Activated naive CD4-positive, alpha-beta T cell treated with anti-CD3 and anti-CD28 coated beads for 36 hours (primary cell): Measurements from ENCODE around the gene CES1. TPM values are rescaled to one million over a fixed set of nuclear protein-coding genes. Genes with fewer than 3 reads are reported as not detected.
"Not testable (repeated sequence)": the region's sequence is repeated elsewhere in the genome, so short reads cannot be mapped to it uniquely, and the experiment has no call there.

Experiments used
- CTCF ChIA-PET: fragments of 350-600 bp; sonication (Branson Sonifier 250); formaldehyde crosslinking; loops from one replicate; lab custom pipeline; 2021; ENCODE audit warnings: antibody characterized with exemption; lab: Charles Lee
- DNase-seq: peaks from one replicate; pipeline ENCODE4 v3.0.0-alpha.2; 2020
- H3K27ac Mint-ChIP-seq: one replicate; pipeline ENCODE4 v1.8.0; 2021; ENCODE audit warnings: mild to moderate bottlenecking, mixed read lengths
- H3K27me3 Mint-ChIP-seq: one replicate; pipeline ENCODE4 v1.8.0; 2021; ENCODE audit warnings: low read depth, mixed read lengths
- H3K36me3 Mint-ChIP-seq: one replicate; pipeline ENCODE4 v1.8.0; 2021; ENCODE audit warnings: low read depth, mixed read lengths
- H3K4me1 Mint-ChIP-seq: one replicate; pipeline ENCODE4 v1.8.0; 2021; ENCODE audit warnings: low read depth, mixed read lengths
- H3K4me3 Mint-ChIP-seq: one replicate; pipeline ENCODE4 v1.8.0; 2021; ENCODE audit warnings: mild to moderate bottlenecking, moderate library complexity, mixed read lengths
- H3K9me3 Mint-ChIP-seq: one replicate; pipeline ENCODE4 v1.8.0; 2021; ENCODE audit warnings: mixed read lengths
- intact Hi-C: fragments of 100-400 bp; cut with micrococcal nuclease; formaldehyde crosslinking; loops from one replicate; pipeline ENCODE4 v1.15.1; 2023
- total RNA-seq, 2 experiments: library from RNA; stranded (reverse); gene quantifications; one replicate each; pipeline ENCODE4 v1.2.3, GENCODE V29; 2021

The CES1 gene
- total RNA-seq, 2 experiments from 2014 or later: not detected

GRCh38 chr16:55810451-55810961, 22.4 kb downstream of the CES1 start:
- H3K36me3 Mint-ChIP-seq: no peaks in the 10 kb centered on the region
- intact Hi-C loops: no loop called here
- no peak overlapping the region for H3K27ac Mint-ChIP-seq
- CTCF ChIA-PET: no interaction called here
- H3K27me3 Mint-ChIP-seq: no peaks in the 10 kb centered on the region
- H3K9me3 Mint-ChIP-seq: no peaks in the 10 kb centered on the region
- no peak for DNase-seq
- H3K4me3 Mint-ChIP-seq: no peak overlapping the region
- no peaks in the 10 kb centered on the region for H3K4me1 Mint-ChIP-seq

GRCh38 chr16:55809851-55810250, 23.0 kb downstream of the CES1 start:
- Mint-ChIP-seq H3K36me3 (no peaks in the 10 kb centered on the region), H3K4me3 (no peak overlapping the region), H3K4me1 (no peaks in the 10 kb centered on the region), H3K27me3 (no peaks in the 10 kb centered on the region), H3K9me3 (no peaks in the 10 kb centered on the region), H3K27ac (no peak overlapping the region)
- no peak for DNase-seq
- CTCF ChIA-PET: no interaction called here
- intact Hi-C loops: no loop called here

GRCh38 chr16:55809386-55809785, 23.5 kb downstream of the CES1 start:
- DNase-seq: no peak
- H3K9me3 Mint-ChIP-seq: no peaks in the 10 kb centered on the region
- H3K4me3 Mint-ChIP-seq: no peak overlapping the region
- no peaks in the 10 kb centered on the region for H3K36me3 Mint-ChIP-seq
- CTCF ChIA-PET: interaction anchor here (0.6 kb wide), 1 partner anchor 456 kb away, joined by 3 read pairs; no protein-coding TSS in a partner anchor
- H3K27ac Mint-ChIP-seq: no peak overlapping the region
- no peaks in the 10 kb centered on the region for H3K27me3 Mint-ChIP-seq
- H3K4me1 Mint-ChIP-seq: no peaks in the 10 kb centered on the region
- intact Hi-C loops: no loop called here

- H3K4me1 Mint-ChIP-seq, H3K27me3 Mint-ChIP-seq, intact Hi-C loops, H3K27ac Mint-ChIP-seq, H3K4me3 Mint-ChIP-seq, DNase-seq, H3K36me3 Mint-ChIP-seq, H3K9me3 Mint-ChIP-seq, CTCF ChIA-PET: not testable (repeated sequence)
Observed at GRCh38 chr16:55808286-55808685, 24.6 kb downstream of the CES1 start.

GRCh38 chr16:55805104-55805503, 27.8 kb downstream of the CES1 start:
- H3K4me3 Mint-ChIP-seq, DNase-seq, intact Hi-C loops, CTCF ChIA-PET, H3K36me3 Mint-ChIP-seq, H3K9me3 Mint-ChIP-seq, H3K27me3 Mint-ChIP-seq, H3K4me1 Mint-ChIP-seq, H3K27ac Mint-ChIP-seq: not testable (repeated sequence)

GRCh38 chr16:55803681-55804080, 29.2 kb downstream of the CES1 start:
- CTCF ChIA-PET, DNase-seq, intact Hi-C loops, H3K27me3 Mint-ChIP-seq, H3K4me1 Mint-ChIP-seq, H3K9me3 Mint-ChIP-seq, H3K27ac Mint-ChIP-seq, H3K36me3 Mint-ChIP-seq, H3K4me3 Mint-ChIP-seq: not testable (repeated sequence)

GRCh38 chr16:55792934-55793374, 39.9 kb downstream of the CES1 start:
- DNase-seq, H3K9me3 Mint-ChIP-seq, H3K27ac Mint-ChIP-seq, CTCF ChIA-PET, H3K27me3 Mint-ChIP-seq, H3K4me3 Mint-ChIP-seq, H3K36me3 Mint-ChIP-seq, H3K4me1 Mint-ChIP-seq, intact Hi-C loops: not testable (repeated sequence)

GRCh38 chr16:55791512-55791911, 41.4 kb downstream of the CES1 start:
- H3K9me3 Mint-ChIP-seq, H3K36me3 Mint-ChIP-seq, H3K4me1 Mint-ChIP-seq, H3K27ac Mint-ChIP-seq, CTCF ChIA-PET, H3K27me3 Mint-ChIP-seq, H3K4me3 Mint-ChIP-seq, DNase-seq, intact Hi-C loops: not testable (repeated sequence)

GRCh38 chr16:55790240-55790639, 42.7 kb downstream of the CES1 start:
- intact Hi-C loops, H3K27ac Mint-ChIP-seq, DNase-seq, H3K9me3 Mint-ChIP-seq, H3K27me3 Mint-ChIP-seq, H3K36me3 Mint-ChIP-seq, CTCF ChIA-PET, H3K4me1 Mint-ChIP-seq, H3K4me3 Mint-ChIP-seq: not testable (repeated sequence)

- H3K36me3 Mint-ChIP-seq, H3K27me3 Mint-ChIP-seq, intact Hi-C loops, DNase-seq, H3K9me3 Mint-ChIP-seq, H3K27ac Mint-ChIP-seq, H3K4me3 Mint-ChIP-seq, H3K4me1 Mint-ChIP-seq, CTCF ChIA-PET: not testable (repeated sequence)
Observed at GRCh38 chr16:55782793-55783091, 50.2 kb downstream of the CES1 start.

GRCh38 chr16:55782091-55782792, 50.7 kb downstream of the CES1 start:
- H3K27me3 Mint-ChIP-seq, H3K36me3 Mint-ChIP-seq, H3K4me1 Mint-ChIP-seq, CTCF ChIA-PET, H3K9me3 Mint-ChIP-seq, intact Hi-C loops, DNase-seq, H3K27ac Mint-ChIP-seq, H3K4me3 Mint-ChIP-seq: not testable (repeated sequence)

GRCh38 chr16:55781456-55781855, 51.4 kb downstream of the CES1 start:
- DNase-seq, intact Hi-C loops, H3K27me3 Mint-ChIP-seq, H3K4me3 Mint-ChIP-seq, H3K27ac Mint-ChIP-seq, H3K4me1 Mint-ChIP-seq, CTCF ChIA-PET, H3K9me3 Mint-ChIP-seq, H3K36me3 Mint-ChIP-seq: not testable (repeated sequence)

- H3K36me3 Mint-ChIP-seq, DNase-seq, H3K4me1 Mint-ChIP-seq, H3K27ac Mint-ChIP-seq, H3K9me3 Mint-ChIP-seq, intact Hi-C loops, H3K4me3 Mint-ChIP-seq, H3K27me3 Mint-ChIP-seq: not testable (repeated sequence)
- CTCF ChIA-PET: interaction anchor here (0.7 kb wide), 1 partner anchor 856 kb away, joined by 5 read pairs; no protein-coding TSS in a partner anchor
Observed at GRCh38 chr16:55780095-55780407, 52.8 kb downstream of the CES1 start.
